DND-41 (cell line): ENCODE measurements around the gene AGK.

Experiments
- ATAC-seq: fragments of 200-7000 bp; cut with Tn5 transposase; 3 replicates; pipeline ENCODE4 v1.9.1; 2021; ENCODE audit warnings: low read depth; ENCODE audit not compliant: insufficient read depth
- DNase-seq: peaks from one replicate; pipeline ENCODE4 v3.0.0-alpha.2; 2020
- H2AFZ ChIP-seq: 2 replicates; pipeline ENCODE4 v1.6.0; 2012; ENCODE audit warnings: low read depth, low read length
- H3K27ac ChIP-seq: 2 replicates; pipeline ENCODE4 v1.5.1; 2012; ENCODE audit warnings: low read length, inconsistent platforms
- H3K27me3 ChIP-seq: fragments of 200-600 bp; sonication (generic); 2 replicates; pipeline ENCODE4 v1.6.0; 2012; ENCODE audit warnings: low read length, mild to moderate bottlenecking, inconsistent platforms; ENCODE audit not compliant: insufficient read depth, poor library complexity
- H3K36me3 ChIP-seq: 2 replicates; pipeline ENCODE4 v1.5.1; 2012; ENCODE audit warnings: low read length, inconsistent platforms; ENCODE audit not compliant: insufficient read depth
- H3K4me1 ChIP-seq: 2 replicates; pipeline ENCODE4 v1.5.1; 2012; ENCODE audit warnings: mild to moderate bottlenecking, low read length; ENCODE audit not compliant: insufficient read depth
- H3K4me2 ChIP-seq: 2 replicates; pipeline ENCODE4 v1.6.0; 2012; ENCODE audit warnings: mild to moderate bottlenecking, moderate library complexity, low read length, inconsistent platforms; ENCODE audit not compliant: insufficient read depth
- H3K4me3 ChIP-seq, 2 experiments: fragments of 200-600 bp in 1 of 2; shearing (Covaris generic) in 1 of 2; 2 replicates each; pipeline ENCODE4 v1.5.1; 2012 to 2016; ENCODE audit warnings: inconsistent platforms in 2 of 2, low read length in 2 of 2, mild to moderate bottlenecking in 2 of 2, low read depth in 1 of 2, moderate library complexity in 1 of 2
- H3K79me2 ChIP-seq: 2 replicates; pipeline ENCODE4 v1.6.0; 2012; ENCODE audit warnings: low read length, inconsistent platforms; ENCODE audit not compliant: insufficient read depth
- H3K9ac ChIP-seq: 2 replicates; pipeline ENCODE4 v1.6.0; 2012; ENCODE audit warnings: low read depth, mild to moderate bottlenecking, inconsistent platforms, low read length, moderate library complexity
- H3K9me3 ChIP-seq: 2 replicates; pipeline ENCODE4 v1.5.1; 2012; ENCODE audit warnings: low read length, moderate library complexity, mild to moderate bottlenecking, inconsistent platforms; ENCODE audit not compliant: insufficient read depth, severe bottlenecking
- H4K20me1 ChIP-seq: 2 replicates; pipeline ENCODE4 v1.6.0; 2012; ENCODE audit warnings: low read length; ENCODE audit not compliant: insufficient read depth
- EZH2 ChIP-seq: IDR thresholded peaks from 3 replicates; pipeline ENCODE4 v1.6.1; 2012; ENCODE audit warnings: borderline replicate concordance, low read depth, mild to moderate bottlenecking, moderate library complexity, low read length, inconsistent platforms; ENCODE audit not compliant: severe bottlenecking
- TF ChIP-seq, protein P1 (sequence below): IDR thresholded peaks from 2 replicates; pipeline ENCODE4 v1.5.1; 2012; ENCODE audit warnings: borderline replicate concordance, low read length, moderate library complexity, mild to moderate bottlenecking; ENCODE audit not compliant: poor library complexity, severe bottlenecking; ENCODE audit errors: extremely low read depth

AGK gene

DNA sequence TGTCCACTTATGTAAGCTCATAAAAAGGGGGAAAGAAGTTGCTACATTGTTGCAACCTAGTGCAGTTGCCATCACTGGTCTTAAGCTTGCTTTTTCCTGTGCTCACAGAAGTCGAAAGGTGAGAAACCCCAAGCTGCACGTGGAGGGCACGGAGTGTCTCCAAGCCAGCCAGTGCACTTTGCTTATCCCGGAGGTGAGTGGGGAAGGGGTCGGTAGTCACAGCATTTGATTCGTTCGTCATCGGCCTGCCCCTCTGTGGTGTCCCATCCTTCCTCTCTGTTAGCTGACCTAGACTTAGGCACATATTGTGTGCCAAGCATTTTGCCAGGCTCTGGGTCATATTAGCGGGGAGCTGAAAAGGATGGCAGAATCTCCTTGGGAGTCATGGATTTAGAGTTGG is 100.2 kb downstream of the AGK start:
- no peak overlapping the region for H3K4me3 ChIP-seq
- ATAC-seq (no peak), DNase-seq (no peak)
- H2AFZ ChIP-seq, result no peak overlapping the region
- no peaks in the 10 kb centered on the region for H3K79me2 ChIP-seq
- H3K27ac ChIP-seq, result no peak overlapping the region
- H3K9ac ChIP-seq, result no peak overlapping the region
- H3K36me3 ChIP-seq, result peaks cover 53% of the 10 kb centered on the region
- TF ChIP-seq EZH2, result no peak
- TF ChIP-seq, protein P1, sequence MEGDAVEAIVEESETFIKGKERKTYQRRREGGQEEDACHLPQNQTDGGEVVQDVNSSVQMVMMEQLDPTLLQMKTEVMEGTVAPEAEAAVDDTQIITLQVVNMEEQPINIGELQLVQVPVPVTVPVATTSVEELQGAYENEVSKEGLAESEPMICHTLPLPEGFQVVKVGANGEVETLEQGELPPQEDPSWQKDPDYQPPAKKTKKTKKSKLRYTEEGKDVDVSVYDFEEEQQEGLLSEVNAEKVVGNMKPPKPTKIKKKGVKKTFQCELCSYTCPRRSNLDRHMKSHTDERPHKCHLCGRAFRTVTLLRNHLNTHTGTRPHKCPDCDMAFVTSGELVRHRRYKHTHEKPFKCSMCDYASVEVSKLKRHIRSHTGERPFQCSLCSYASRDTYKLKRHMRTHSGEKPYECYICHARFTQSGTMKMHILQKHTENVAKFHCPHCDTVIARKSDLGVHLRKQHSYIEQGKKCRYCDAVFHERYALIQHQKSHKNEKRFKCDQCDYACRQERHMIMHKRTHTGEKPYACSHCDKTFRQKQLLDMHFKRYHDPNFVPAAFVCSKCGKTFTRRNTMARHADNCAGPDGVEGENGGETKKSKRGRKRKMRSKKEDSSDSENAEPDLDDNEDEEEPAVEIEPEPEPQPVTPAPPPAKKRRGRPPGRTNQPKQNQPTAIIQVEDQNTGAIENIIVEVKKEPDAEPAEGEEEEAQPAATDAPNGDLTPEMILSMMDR, result no peak
- no peak overlapping the region for H3K4me2 ChIP-seq
- no peaks in the 10 kb centered on the region for H3K4me1 ChIP-seq
- H4K20me1 ChIP-seq, result no peaks in the 10 kb centered on the region
- H3K27me3 ChIP-seq, result no peaks in the 10 kb centered on the region
- no peaks in the 10 kb centered on the region for H3K9me3 ChIP-seq

DNA sequence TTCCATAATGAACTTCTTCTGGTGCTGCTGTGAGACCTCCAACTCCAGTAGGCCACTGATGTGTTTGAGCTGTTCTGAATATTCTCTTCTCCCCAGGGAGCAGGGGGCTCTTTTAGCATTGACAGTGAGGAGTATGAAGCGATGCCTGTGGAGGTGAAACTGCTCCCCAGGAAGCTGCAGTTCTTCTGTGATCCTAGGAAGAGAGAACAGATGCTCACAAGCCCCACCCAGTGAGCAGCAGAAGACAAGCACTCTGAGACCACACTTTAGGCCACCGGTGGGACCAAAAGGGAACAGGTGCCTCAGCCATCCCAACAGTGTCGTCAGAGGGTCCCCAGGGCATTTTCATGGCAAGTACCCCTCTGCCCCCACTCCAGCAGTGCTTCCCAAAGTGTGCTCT is 101.5 kb downstream of the AGK start:
- no peak for ATAC-seq
- H2AFZ ChIP-seq, result no peak overlapping the region
- H3K4me1 ChIP-seq, result no peaks in the 10 kb centered on the region
- TF ChIP-seq, protein P1, result no peak
- TF ChIP-seq EZH2, result no peak
- no peak overlapping the region for H3K4me3 ChIP-seq
- no peaks in the 10 kb centered on the region for H3K27me3 ChIP-seq
- H3K9ac ChIP-seq, result no peak overlapping the region
- no peaks in the 10 kb centered on the region for H3K9me3 ChIP-seq
- peaks cover 54% of the 10 kb centered on the region for H3K36me3 ChIP-seq
- no peaks in the 10 kb centered on the region for H3K79me2 ChIP-seq
- no peaks in the 10 kb centered on the region for H4K20me1 ChIP-seq
- DNase-seq, result no peak
- no peak overlapping the region for H3K27ac ChIP-seq
- no peak overlapping the region for H3K4me2 ChIP-seq

DNA sequence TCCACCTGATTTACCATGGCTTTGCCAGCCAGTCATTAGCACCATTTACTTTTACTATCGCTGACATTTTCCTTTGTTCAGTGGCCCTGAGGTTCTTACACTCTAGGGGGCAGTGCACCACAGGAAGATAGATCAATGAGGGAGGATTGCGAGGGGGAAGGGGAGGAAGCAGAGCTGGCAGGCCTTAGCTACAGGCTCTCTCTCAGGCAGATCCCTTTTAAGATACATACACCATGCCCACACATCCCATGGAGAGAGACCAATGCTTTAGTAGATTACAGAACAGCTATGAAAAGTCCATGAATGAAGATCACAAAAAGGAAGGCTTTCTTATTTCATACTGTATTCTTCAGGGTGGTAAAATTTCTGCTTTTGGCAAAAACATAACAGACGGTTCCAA is 103.3 kb downstream of the AGK start:
- Histone ChIP-seq H3K27ac (no peak overlapping the region), H3K79me2 (no peaks in the 10 kb centered on the region), H4K20me1 (no peaks in the 10 kb centered on the region), H2AFZ (no peak overlapping the region), H3K4me2 (no peak overlapping the region), H3K36me3 (peaks cover 55% of the 10 kb centered on the region), H3K9ac (no peak overlapping the region), H3K9me3 (no peaks in the 10 kb centered on the region), H3K27me3 (no peaks in the 10 kb centered on the region), H3K4me3 (no peak overlapping the region), H3K4me1 (no peaks in the 10 kb centered on the region)
- DNase-seq (peak; percentile 75), ATAC-seq (peak; percentile 98)
- TF ChIP-seq, protein P1, result peak; percentile 89
- no peak for TF ChIP-seq EZH2

DNA sequence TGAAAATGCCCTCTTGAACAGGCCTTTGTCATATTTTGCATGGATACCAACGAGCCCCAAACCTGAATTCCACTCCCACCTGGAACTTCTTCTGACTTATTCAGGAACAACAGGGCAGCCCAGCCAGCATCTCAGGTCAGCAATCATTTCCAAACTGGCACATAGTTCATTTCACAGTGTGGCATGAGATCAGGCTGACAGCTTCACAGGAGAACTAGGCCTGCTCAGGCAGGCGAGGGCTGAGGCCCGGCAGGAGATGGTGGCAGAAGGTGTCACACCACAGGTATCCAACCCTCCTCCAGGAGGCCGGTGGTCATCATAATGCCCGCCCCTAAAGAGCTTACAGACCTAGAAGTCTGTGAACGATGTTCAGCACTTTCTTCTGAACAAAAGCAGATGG is 108.3 kb downstream of the AGK start:
- no peak overlapping the region for H3K9ac ChIP-seq
- peaks cover 68% of the 10 kb centered on the region for H3K36me3 ChIP-seq
- no peaks in the 10 kb centered on the region for H3K27me3 ChIP-seq
- H3K4me3 ChIP-seq, result no peak overlapping the region
- H3K27ac ChIP-seq, result no peak overlapping the region
- peaks cover 11% of the 10 kb centered on the region; the same call in 1 of the 2 replicates for H3K4me1 ChIP-seq
- no peaks in the 10 kb centered on the region for H3K9me3 ChIP-seq
- no peak overlapping the region for H3K4me2 ChIP-seq
- ATAC-seq (no peak), DNase-seq (no peak)
- H3K79me2 ChIP-seq, result no peaks in the 10 kb centered on the region
- H2AFZ ChIP-seq, result no peak overlapping the region
- H4K20me1 ChIP-seq, result no peaks in the 10 kb centered on the region
- TF ChIP-seq, protein P1, result no peak
- TF ChIP-seq EZH2, result no peak
